ENCODE data around the gene ASPG. TPM values are rescaled to one million over a fixed set of nuclear protein-coding genes. Genes with fewer than 3 reads are reported as not detected.

ASPG gene
- total RNA-seq, 1 experiment from 2014 or later, result not detected

- DNase-seq (ENCODE audit: low read depth), result no peak
These were observed 9.9 kb upstream of the ASPG start for GRCh38 chr14:104075530-104076151.

GRCh38 chr14:104076743-104077142 lies 8.8 kb upstream of the ASPG start:
- DNase-seq (ENCODE audit: low read depth), result no peak

GRCh38 chr14:104078031-104078455 lies 7.5 kb upstream of the ASPG start:
- DNase-seq (ENCODE audit: low read depth), result peak; percentile 73

- DNase-seq (ENCODE audit: low read depth), result no peak
These were observed 4.9 kb upstream of the ASPG start for GRCh38 chr14:104080376-104081260.

- no peak for DNase-seq (ENCODE audit: low read depth)
These were observed 4.2 kb upstream of the ASPG start for GRCh38 chr14:104081261-104081835.

GRCh38 chr14:104081951-104082464 lies 3.5 kb upstream of the ASPG start:
- no peak for DNase-seq (ENCODE audit: low read depth)

- DNase-seq (ENCODE audit: low read depth), result no peak
These were observed 2.7 kb upstream of the ASPG start for GRCh38 chr14:104082807-104083206.

- no peak for DNase-seq (ENCODE audit: low read depth)
These were observed 1.1 kb upstream of the ASPG start for GRCh38 chr14:104084251-104085002.

- no peak for DNase-seq (ENCODE audit: low read depth)
These were observed 345 bp downstream of the ASPG start for GRCh38 chr14:104085889-104086201.

GRCh38 chr14:104086210-104086660 lies 735 bp downstream of the ASPG start:
- DNase-seq (ENCODE audit: low read depth), result no peak

GRCh38 chr14:104086661-104087461 lies 1.4 kb downstream of the ASPG start:
- no peak for DNase-seq (ENCODE audit: low read depth)

- no peak for DNase-seq (ENCODE audit: low read depth)
These were observed 2.0 kb downstream of the ASPG start for GRCh38 chr14:104087505-104087904.

- DNase-seq (ENCODE audit: low read depth), result no peak
These were observed 2.7 kb downstream of the ASPG start for GRCh38 chr14:104087981-104088850.

GRCh38 chr14:104090071-104090748 lies 4.7 kb downstream of the ASPG start:
- DNase-seq (ENCODE audit: low read depth), result no peak

- no peak for DNase-seq (ENCODE audit: low read depth)
These were observed 5.8 kb downstream of the ASPG start for GRCh38 chr14:104091061-104091926.

- no peak for DNase-seq (ENCODE audit: low read depth)
These were observed 6.6 kb downstream of the ASPG start for GRCh38 chr14:104091927-104092771.

- DNase-seq (ENCODE audit: low read depth), result no peak
These were observed 7.4 kb downstream of the ASPG start for GRCh38 chr14:104092931-104093365.
